GM12873 (cell line): Measurements from ENCODE around the gene ZDHHC7.

Experiments
- TF ChIP-seq, protein P1 (sequence below): IDR thresholded peaks from 2 replicates; pipeline ENCODE4 v1.5.1; 2012; ENCODE audit warnings: low read depth, mild to moderate bottlenecking, moderate library complexity, low read length, control low read depth; ENCODE audit not compliant: insufficient read depth; ENCODE audit errors: missing control alignments

The ZDHHC7 gene

DNA sequence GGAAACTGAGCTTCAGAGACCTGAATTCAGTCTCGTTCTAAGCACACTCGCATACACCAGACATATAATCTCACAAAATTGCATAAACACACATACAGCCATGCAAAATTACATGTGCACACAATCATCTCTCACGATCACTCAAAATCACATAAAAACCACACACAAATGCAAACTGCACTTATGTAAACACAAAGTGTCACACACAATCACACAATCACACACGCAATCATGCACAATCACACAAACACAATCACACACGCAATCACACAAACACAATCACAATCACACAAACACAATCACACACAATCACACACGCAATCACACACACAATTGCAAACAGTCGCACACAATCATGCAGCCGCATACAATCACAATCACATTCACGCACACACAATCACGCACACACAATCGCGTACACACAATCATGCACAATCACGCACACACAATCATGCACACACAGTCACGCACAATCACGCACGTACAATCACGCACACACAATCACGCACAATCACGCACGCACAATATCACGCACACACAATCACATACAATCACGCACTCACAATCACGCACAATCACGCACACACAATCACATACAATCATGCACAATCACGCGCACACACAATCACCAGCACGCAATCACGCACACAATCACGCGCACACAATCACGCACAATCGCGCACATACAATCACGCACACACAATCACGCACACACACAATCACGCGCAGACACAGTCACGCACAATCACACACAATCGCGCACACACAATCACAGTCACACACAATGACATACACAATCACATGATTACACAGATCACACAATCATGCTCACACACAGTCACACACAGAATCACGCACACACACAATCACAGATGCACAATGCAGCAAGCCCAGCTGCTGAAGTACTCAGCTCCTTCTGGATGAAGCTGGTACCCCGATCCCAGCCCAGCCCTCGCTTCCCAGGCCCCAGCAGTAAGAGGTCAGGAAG lies 45.6 kb downstream of the ZDHHC7 start:
- TF ChIP-seq, protein P1, sequence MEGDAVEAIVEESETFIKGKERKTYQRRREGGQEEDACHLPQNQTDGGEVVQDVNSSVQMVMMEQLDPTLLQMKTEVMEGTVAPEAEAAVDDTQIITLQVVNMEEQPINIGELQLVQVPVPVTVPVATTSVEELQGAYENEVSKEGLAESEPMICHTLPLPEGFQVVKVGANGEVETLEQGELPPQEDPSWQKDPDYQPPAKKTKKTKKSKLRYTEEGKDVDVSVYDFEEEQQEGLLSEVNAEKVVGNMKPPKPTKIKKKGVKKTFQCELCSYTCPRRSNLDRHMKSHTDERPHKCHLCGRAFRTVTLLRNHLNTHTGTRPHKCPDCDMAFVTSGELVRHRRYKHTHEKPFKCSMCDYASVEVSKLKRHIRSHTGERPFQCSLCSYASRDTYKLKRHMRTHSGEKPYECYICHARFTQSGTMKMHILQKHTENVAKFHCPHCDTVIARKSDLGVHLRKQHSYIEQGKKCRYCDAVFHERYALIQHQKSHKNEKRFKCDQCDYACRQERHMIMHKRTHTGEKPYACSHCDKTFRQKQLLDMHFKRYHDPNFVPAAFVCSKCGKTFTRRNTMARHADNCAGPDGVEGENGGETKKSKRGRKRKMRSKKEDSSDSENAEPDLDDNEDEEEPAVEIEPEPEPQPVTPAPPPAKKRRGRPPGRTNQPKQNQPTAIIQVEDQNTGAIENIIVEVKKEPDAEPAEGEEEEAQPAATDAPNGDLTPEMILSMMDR: no peak

DNA sequence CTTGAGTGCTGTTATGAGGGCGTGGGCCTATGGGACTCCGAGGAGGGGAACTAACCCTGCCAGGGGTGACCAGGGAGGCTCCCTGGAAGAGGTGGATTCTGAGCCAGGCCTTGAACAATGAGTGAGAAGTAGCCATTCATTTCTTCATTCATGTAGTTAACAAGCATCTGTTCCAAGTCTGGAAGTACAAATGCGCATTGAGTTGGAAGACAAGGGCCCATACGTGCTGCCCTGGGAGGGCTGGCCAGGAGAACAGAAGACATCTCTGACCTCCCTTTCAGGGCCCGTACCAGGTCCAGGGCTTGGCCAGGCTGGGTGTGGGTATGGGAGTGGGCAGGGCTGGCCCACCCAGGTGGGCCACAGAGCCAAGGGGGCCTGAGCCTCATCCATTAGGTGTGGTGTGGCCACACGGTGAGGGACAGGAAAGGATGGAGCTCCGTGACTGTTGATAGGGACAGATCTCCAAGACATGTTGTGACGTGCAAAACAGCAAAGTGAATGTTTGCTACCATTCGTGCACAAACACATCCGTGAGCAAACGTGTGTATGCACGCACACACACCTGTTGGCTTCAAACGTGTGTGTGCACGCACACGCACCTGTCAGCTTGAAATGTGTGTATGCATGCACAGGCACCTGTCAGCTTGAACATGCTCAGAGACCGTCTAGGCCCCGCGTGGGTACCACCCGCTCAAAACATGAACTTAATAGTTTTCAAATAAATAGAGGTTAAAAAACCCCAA lies 46.8 kb downstream of the ZDHHC7 start:
- TF ChIP-seq, protein P1: no peak

DNA sequence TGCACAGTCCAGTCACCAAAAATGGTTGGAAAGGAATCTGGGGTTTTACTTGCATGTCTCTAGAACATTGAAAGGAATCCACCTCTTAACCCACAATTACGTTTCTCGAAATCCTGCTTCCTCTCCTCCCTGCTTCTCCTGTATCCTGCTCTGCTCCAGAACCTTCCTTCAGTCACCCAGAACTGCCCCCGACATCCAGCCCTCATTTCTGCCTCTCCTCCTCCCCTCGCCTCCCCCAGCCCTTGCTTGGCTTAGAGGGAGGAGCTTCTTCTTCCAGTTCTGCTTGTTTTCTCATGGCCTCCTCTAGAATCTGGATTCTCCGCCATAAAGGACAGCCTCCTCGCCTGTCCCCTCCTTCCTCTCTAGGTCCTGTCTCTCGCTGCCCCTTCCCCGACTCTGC lies 48.3 kb downstream of the ZDHHC7 start:
- TF ChIP-seq, protein P1: no peak

DNA sequence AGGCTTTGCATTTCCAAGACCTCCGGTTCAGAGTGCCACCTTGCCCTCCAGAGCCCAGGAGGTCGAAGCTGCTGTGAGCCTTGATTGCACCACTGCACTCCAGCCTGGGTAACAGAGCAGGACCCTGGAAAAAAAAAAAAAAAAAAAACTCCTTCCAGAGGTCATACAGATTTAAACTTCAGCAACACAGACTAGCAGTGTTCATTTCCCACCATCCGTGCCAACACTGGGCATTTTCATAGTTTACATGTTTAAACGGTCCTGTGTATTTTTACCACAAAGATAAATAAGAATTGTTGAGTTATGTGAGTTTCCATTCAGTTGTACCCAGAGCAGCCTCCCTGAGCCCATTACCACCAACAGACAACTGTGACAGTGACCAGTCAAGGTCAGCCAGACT lies 50.4 kb downstream of the ZDHHC7 start:
- TF ChIP-seq, protein P1: no peak

DNA sequence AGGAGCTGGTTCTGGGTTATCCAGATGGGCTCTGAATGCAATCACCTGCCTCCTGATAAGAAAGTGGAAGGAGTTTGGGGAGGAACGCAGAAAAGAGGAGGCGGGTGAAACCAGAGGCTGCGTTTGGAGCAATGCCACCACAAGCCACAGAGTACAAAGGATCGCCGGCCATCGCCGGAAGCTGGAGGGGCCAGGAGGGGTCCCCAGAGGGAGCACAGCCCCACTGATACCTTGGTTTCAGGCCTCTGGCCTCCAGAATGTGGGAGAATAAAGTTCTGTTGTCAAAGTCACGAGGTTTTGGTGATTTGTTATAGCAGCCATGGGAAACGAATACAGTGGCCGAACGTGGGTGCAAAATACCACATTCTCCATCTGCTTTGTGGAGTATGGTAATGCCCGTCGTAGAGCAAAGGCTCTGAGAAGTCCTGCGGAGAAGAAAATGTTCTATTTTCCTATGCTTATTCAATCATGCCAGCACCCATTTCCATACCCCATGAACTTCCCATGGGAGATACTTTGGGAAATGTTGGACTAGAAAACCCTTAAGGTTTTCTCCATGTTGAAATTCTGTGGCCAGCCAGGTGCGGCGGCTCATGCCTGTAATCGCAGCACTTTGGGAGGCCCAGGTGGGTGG lies 51.4 kb downstream of the ZDHHC7 start:
- TF ChIP-seq, protein P1: no peak

DNA sequence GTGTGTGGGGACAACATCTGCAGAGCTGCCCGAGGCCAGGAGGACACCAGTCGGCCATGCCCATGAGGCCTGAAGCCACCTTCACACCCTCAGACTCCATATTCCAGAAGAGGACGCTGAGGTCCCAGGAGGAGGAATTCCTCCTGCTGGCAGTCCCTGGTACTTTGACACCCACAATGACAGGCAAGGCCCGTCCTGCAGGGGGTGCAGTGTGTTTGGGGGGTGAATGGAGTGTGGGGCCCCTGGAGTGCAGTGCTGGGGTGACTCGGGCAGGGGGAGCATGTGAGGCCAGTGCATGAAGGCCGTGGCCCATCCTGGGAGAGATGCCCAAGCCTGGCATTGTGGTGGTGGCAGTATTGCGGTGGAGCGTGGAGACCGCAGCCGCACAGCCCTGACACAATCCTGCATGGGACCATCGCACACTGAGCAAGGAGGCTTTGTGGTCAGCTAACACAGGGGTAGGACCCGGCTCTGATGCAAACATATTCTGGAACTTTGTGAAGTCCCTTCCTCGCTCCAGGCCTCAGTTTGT lies 52.2 kb downstream of the ZDHHC7 start:
- TF ChIP-seq, protein P1: peak; percentile 39

DNA sequence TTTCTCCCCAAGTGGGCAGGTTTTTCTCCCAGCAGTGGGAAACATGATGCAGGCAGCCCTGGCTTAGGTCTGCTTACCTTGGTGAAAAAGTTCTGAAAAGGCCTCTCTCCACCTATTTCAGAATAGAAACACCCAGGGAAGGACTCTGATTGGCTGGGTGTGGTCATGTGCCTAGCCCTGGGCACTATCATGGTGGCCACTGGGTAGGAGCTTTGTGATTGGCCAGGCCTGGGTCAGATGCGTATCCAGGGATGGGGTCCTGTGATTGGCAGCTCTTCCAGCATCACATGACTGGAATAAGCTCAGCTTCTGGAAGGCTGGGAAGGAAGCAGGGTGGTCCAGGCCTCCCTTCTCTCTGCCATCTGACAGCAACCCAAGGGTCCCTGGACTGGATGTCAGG lies 53.5 kb downstream of the ZDHHC7 start:
- TF ChIP-seq, protein P1: no peak
